Endodermal cell (in vitro differentiated cells): ENCODE results near the gene BRD3. TPM values are rescaled to one million over a fixed set of nuclear protein-coding genes. Genes with fewer than 3 reads are reported as not detected.

Experiments used
- DNase-seq: peaks from one replicate; pipeline ENCODE4 v3.0.0-alpha.2; 2017
- H3K27ac ChIP-seq: 2 replicates; pipeline ENCODE4 v1.5.1; 2013; ENCODE audit warnings: mild to moderate bottlenecking, low read depth, low read length, moderate library complexity
- H3K27me3 ChIP-seq: 2 replicates; pipeline ENCODE4 v1.6.1; 2013; ENCODE audit warnings: mild to moderate bottlenecking, low read length, moderate library complexity; ENCODE audit not compliant: insufficient read depth, control insufficient read depth, poor library complexity, severe bottlenecking
- H3K36me3 ChIP-seq: 2 replicates; pipeline ENCODE4 v1.7.0; 2013; ENCODE audit warnings: mild to moderate bottlenecking, low read length, moderate library complexity; ENCODE audit not compliant: control insufficient read depth, insufficient read depth
- H3K4me1 ChIP-seq: one replicate; pipeline ENCODE4 v1.7.0; 2013; ENCODE audit warnings: low read length; ENCODE audit not compliant: control insufficient read depth, insufficient read depth
- H3K4me3 ChIP-seq: 2 replicates; pipeline ENCODE4 v1.5.1; 2013; ENCODE audit warnings: mild to moderate bottlenecking, low read length, moderate library complexity
- H3K9ac ChIP-seq: 2 replicates; pipeline ENCODE4 v1.6.1; 2013; ENCODE audit warnings: mild to moderate bottlenecking, low read length, moderate library complexity; ENCODE audit not compliant: poor library complexity, severe bottlenecking; ENCODE audit errors: extremely low read depth
- H3K9me3 ChIP-seq: 2 replicates; pipeline ENCODE4 v1.6.1; 2013; ENCODE audit warnings: mild to moderate bottlenecking, low read length, moderate library complexity; ENCODE audit not compliant: control insufficient read depth
- H3K27ac Mint-ChIP-seq: 2 replicates; pipeline ENCODE4 v1.8.0; 2020; ENCODE audit warnings: mixed read lengths
- H3K27me3 Mint-ChIP-seq: 2 replicates; pipeline ENCODE4 v1.8.0; 2021; ENCODE audit warnings: mild to moderate bottlenecking, mixed read lengths; ENCODE audit not compliant: insufficient read depth
- H3K36me3 Mint-ChIP-seq: 2 replicates; pipeline ENCODE4 v1.8.0; 2020; ENCODE audit warnings: low read depth, mixed read lengths
- H3K4me1 Mint-ChIP-seq: 2 replicates; pipeline ENCODE4 v1.8.0; 2020; ENCODE audit warnings: mixed read lengths
- H3K4me3 Mint-ChIP-seq: 2 replicates; pipeline ENCODE4 v1.8.0; 2020; ENCODE audit warnings: mild to moderate bottlenecking, moderate library complexity, mixed read lengths
- H3K9me3 Mint-ChIP-seq: 2 replicates; pipeline ENCODE4 v1.8.0; 2020; ENCODE audit warnings: mild to moderate bottlenecking, mixed read lengths
- WGBS, 2 experiments: methylation state at CpG; one replicate each; pipeline versions ENCODE4 v1.1.5 to v1.1.7; 2013; ENCODE audit warnings: missing lambda C conversion rate in 2 of 2, mixed read lengths in 1 of 2; ENCODE audit not compliant: insufficient coverage in 1 of 2, insufficient read length in 1 of 2; 5-methylcytosine and 5-hydroxymethylcytosine counted together
- total RNA-seq, 2 donors: library from RNA; stranded (reverse); fragmentation: NEBNext Ultra II Directional in 1 of 2; extraction: Animal tissue kit (Norgen Biotek cat#: 25700) in 1 of 2; gene quantifications; 2 replicates in 1 of 2; 3 replicates in 1 of 2; pipeline ENCODE4 v1.2.1, GENCODE V29; 2021
- TF ChIP-seq, protein P1 (sequence below): fragments of 200-600 bp; sonication (generic); conservative IDR thresholded peaks from 2 replicates; pipeline ENCODE4 v1.5.0; 2021; ENCODE audit warnings: antibody characterized with exemption, mild to moderate bottlenecking

The BRD3 gene
- total RNA-seq, 2 donors from 2014 or later, result 92.3 to 103 TPM

DNA sequence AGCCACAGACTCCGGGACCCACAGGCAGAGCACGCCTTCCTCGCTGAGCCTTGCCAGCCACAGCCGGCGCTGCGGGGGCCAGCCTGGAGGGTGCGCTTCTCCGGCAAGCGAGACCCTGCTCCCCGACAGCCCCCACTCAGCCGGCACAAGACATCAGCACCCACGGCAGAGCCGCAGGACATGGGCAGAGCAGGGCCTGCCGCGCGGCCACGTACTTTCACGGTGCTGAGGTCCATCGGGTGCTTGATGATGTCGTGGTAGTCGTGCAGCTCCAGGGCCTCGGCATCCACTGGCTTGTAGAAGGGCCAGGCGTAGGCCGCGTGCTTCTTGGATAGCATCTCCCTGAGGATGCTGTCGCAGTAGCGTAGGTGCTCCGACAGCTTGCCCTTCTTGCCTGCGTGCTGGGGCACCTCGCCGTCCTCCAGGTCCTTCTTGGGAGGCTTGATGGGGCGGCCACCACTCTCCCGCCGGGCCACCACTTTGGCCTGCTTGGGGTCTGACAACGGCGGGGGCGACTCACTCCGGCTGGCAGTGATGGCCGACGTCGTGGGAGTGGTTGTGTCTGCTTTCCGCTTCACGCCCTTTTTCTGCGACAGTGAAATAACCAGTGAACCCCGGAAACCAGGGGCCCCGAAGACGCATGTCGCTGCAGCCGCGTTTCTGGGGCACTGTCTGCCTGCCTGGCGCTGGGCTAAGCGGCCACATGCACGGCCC is 19.8 kb downstream of the BRD3 start:
- Histone ChIP-seq H3K27ac (no peak overlapping the region), H3K36me3 (peaks cover 61% of the 10 kb centered on the region), H3K4me1 (no peaks in the 10 kb centered on the region), H3K9ac (no peak overlapping the region), H3K27me3 (no peaks in the 10 kb centered on the region), H3K9me3 (no peaks in the 10 kb centered on the region), H3K4me3 (no peak overlapping the region)
- no peak for DNase-seq
- Mint-ChIP-seq H3K27ac (no peak overlapping the region), H3K4me3 (no peak overlapping the region), H3K9me3 (no peaks in the 10 kb centered on the region), H3K4me1 (no peaks in the 10 kb centered on the region), H3K27me3 (no peaks in the 10 kb centered on the region), H3K36me3 (peaks cover 60% of the 10 kb centered on the region)
- TF ChIP-seq, protein P1, sequence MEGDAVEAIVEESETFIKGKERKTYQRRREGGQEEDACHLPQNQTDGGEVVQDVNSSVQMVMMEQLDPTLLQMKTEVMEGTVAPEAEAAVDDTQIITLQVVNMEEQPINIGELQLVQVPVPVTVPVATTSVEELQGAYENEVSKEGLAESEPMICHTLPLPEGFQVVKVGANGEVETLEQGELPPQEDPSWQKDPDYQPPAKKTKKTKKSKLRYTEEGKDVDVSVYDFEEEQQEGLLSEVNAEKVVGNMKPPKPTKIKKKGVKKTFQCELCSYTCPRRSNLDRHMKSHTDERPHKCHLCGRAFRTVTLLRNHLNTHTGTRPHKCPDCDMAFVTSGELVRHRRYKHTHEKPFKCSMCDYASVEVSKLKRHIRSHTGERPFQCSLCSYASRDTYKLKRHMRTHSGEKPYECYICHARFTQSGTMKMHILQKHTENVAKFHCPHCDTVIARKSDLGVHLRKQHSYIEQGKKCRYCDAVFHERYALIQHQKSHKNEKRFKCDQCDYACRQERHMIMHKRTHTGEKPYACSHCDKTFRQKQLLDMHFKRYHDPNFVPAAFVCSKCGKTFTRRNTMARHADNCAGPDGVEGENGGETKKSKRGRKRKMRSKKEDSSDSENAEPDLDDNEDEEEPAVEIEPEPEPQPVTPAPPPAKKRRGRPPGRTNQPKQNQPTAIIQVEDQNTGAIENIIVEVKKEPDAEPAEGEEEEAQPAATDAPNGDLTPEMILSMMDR, result no peak
- 97 to 99% methylated on average over 36 to 53 of the region's 53 CpGs for WGBS, 2 experiments

DNA sequence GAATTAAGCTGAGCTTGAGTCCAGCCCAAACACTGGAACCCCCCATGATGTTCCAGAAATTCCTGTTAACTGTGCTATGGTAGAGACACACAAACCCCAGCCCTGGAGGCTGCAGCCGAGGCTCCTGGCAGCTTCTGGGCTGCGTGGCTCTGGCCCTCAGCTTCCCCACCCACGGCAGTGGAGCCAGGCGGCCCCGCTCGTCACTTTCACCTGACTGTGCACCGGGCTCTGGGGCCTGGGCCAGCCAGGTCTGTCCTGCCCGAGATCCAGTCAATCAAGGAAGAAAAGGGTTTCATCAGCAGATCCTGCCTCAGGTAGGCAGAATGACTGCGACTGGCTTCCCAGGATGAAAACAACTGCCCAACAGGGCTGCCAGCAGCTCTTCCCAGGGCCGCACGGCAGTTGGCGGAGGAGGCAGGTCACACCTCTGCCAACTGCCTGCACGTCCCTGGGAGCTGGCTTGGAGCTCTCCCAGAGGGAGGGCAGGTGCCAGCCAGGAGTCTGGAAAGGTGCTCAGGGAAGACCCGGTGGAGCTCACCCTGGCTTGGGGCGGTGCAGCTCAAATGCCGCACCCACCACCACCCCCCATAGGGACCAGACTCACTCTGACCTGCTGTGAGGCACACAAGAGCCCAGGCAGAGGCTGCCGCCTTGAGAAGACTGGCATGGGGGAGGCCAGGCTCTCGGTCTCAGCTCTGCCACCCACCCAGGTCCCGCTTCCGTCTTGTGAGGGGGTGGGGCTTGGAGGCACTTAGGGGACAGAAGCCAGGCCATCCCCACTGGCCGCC is 20.7 kb downstream of the BRD3 start:
- Mint-ChIP-seq H3K4me1 (no peaks in the 10 kb centered on the region), H3K27me3 (no peaks in the 10 kb centered on the region), H3K36me3 (peaks cover 52% of the 10 kb centered on the region), H3K27ac (peak overlapping the region; percentile 64), H3K4me3 (no peak overlapping the region), H3K9me3 (no peaks in the 10 kb centered on the region)
- Histone ChIP-seq H3K27me3 (no peaks in the 10 kb centered on the region), H3K9me3 (no peaks in the 10 kb centered on the region), H3K4me1 (no peaks in the 10 kb centered on the region), H3K36me3 (peaks cover 54% of the 10 kb centered on the region), H3K27ac (no peak overlapping the region), H3K4me3 (no peak overlapping the region), H3K9ac (no peak overlapping the region)
- WGBS, 2 experiments, result 91 to 93% methylated on average over 10 to 21 of the region's 21 CpGs
- TF ChIP-seq, protein P1, result no peak
- DNase-seq, result no peak

DNA sequence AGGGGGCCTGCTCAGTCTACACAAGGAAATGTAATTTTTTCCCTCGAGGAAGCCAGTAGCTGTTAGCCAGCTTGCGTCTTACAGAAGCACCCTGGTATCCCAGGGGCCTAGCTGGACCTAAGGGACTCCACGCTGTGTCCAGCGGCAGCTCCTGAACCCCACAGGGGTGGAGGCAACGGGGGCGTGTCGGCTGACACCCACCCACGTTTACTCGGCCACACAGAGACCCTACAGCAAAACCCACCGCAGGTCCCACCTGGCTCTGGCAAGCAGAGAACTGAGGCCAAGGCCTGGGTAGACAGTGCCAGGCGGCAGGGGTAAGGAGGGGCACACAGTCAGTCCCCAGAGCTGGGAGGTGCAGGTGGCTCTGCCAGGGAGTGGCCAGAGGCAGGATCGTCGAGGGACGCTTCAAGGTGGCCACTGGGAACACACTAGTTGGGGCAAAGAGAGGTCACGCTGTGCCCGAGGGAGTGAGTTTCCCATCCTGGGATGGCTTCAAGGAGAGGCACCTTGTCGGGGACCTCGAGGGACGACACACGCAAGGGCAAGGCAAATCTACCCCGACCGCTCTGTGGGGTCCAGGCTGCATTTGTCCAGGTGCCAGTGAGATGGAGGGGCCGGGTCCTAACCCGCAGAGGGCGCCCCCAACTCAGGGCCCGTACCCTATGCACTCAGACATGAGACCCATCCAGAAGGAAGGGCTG is 21.8 kb downstream of the BRD3 start:
- Mint-ChIP-seq H3K4me3 (no peak overlapping the region), H3K9me3 (no peaks in the 10 kb centered on the region), H3K27ac (no peak overlapping the region), H3K27me3 (no peaks in the 10 kb centered on the region), H3K4me1 (no peaks in the 10 kb centered on the region), H3K36me3 (peaks cover 47% of the 10 kb centered on the region)
- H3K36me3 ChIP-seq, result peaks cover 56% of the 10 kb centered on the region
- H3K27me3 ChIP-seq, result no peaks in the 10 kb centered on the region
- DNase-seq, result no peak
- no peak overlapping the region for H3K27ac ChIP-seq
- TF ChIP-seq, protein P1, result no peak
- H3K9ac ChIP-seq, result no peak overlapping the region
- H3K9me3 ChIP-seq, result no peaks in the 10 kb centered on the region
- H3K4me3 ChIP-seq, result no peak overlapping the region
- 97% methylated on average over 11 to 26 of the region's 26 CpGs for WGBS, 2 experiments
- no peaks in the 10 kb centered on the region for H3K4me1 ChIP-seq
